GM20431 (cell line): ENCODE data around the gene MED22.

Experiments used
- in situ Hi-C: fragments of 300-500 bp; cut with MseI, MboI; formaldehyde crosslinking; loops from one replicate; pipeline ENCODE4 v1.15.0; 2020; ENCODE audit warnings: low sequenced_read_pairs; ENCODE audit not compliant: unreplicated experiment

The MED22 gene

DNA sequence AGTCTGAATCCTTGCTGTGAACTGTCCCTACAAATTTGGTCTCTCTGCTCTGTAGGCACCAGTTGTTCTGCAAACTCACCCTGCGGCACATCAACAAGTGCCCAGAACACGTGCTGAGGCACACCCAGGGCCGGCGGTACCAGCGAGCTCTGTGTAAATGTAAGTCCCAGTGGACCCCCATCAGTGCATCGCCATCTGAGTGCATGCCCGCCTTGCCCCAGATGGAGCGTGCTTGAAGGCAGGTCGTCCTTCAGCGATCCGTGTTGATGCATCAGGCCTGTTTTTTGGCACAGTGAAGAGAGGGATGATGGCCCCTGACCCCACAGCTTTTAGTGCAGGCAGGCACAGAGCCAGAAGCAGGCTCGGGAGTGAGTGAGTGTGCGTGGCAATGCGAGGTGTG lies 9.7 kb upstream of the MED22 start:
- in situ Hi-C loops: no loop called here

DNA sequence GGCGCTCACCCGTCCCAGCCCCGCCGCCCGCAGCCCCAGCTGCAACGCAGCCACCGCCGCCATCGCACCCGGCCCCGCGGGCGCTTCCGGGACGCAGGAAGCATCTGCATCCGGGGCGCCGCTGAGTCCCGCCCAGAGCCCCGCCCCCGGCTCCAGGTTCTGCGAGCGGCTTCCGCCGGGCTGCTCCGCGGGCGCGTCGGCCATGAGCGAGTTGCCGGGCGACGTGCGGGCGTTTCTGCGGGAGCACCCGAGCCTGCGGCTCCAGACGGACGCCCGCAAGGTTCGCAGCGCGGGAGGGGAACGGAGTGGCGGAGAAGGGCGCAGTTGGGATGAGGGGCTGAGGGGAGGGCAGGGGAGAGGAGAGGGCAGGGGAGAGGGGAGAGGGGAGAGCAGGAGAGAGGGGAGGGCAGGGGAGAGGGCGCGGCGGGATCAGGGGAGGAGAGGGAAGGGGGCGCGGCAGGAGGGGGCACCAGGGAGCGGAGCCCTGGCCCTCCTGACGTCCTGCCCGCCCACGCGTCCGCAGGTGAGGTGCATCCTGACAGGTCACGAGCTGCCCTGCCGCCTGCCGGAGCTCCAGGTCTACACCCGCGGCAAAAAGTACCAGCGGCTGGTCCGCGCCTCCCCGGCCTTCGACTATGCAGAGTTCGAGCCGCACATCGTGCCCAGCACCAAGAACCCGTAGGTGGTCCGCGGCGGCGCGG lies 8.6 kb upstream of the MED22 start, which contains the start of the genes SURF1 and SURF2:
SURF1 (minus strand) TSS at position 97 of the 701 bp plus-strand sequence; CDS start at position 63, 34 bp downstream.
SURF2 (plus strand) TSS at position 160 of the 701 bp plus-strand sequence; CDS start at position 203, 43 bp downstream.
- in situ Hi-C loops: no loop called here

DNA sequence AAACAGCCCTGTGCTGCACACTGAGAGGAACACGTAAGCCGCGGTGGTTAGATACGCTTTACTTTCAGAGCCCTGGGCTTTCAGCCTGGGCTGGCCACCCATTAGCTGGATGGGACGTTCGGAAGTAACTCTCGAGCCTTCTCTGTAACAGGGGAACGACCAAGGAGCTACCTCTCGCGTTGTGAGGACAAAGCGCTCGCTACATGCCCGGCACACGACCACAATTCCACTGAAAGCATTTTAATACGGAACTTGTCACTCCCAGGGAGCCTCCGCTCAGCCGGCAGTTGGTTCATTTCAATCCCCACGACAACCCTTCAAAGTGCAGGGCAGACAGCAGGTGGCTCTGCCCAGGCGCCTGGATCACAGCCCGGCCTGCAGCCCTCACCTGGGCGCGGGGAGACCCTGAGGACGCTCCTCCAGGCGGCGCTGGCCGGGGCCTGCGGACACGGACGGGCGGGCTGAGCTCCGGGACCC lies 8.0 kb upstream of the MED22 start:
- in situ Hi-C loops: no loop called here

DNA sequence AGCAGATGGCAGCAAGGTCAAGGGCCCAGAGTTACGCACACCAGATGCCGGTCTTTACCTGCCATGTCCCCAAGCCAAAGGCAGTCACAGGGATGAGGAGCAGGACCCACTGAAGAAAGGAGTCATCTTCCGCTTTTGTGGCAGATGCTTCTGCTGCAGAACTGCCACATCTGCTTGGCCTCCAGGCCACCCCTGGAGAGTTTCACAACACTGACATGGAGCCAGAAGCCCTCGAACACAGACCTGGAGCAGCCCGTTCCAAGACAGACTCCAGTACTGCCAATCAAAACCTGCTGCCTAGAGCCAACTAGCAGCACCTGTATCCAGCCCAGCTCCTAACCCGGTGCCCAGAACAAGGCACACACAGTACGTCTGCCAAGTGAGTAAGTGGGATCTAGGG lies 6.8 kb upstream of the MED22 start:
- in situ Hi-C loops: no loop called here

DNA sequence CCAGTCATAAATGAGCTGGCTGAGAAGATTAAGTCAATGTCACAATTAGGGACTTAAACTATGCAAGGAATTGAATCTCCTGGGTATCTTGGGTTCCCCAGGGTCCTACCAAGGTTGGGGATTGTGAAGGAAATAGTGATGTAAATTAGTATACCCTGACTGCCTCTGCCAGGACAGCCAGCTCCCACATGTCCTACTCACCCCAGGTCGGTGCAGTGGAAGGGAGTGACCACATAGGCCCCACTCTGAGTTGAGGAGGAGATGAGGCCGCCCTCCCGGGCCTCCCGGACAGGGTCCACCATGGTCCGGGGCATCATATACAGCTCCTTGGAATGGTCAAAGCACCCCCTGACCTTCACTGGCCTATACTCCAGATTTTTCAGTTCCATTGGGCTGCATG lies 5.6 kb upstream of the MED22 start:
- in situ Hi-C loops: no loop called here

DNA sequence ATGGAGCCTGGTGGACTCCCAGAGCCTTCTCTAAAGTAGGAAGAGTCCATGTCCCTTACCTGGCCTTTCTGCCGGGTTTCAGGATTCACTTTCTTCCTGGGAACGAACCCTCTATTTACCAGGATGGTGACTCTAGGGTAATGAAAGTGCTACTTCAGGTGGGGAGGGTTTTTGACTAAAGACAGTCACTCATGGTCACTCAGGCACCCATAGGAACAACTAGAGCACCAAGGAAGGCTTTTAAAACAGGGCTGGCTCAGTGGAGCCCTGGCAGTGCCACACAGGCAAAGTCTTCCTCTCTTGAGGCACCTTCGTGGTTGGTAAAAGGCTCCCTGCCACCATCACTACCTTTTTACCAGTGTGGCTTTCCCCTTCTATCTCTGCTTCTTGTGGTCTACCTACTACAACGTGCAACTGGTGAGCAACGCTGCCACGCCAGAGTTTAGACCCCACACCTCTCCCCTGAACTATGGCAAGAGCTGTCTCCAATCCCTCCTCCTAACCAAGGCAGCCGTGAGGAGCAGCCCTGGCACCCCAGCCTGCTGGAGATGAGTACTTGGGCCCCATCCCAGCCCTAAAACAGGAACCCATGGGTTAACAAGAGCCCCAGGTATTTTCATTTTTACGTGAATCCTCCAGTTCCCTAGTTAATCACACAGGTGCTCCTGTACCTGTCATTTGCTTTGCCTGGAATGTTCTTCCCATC lies 4.9 kb upstream of the MED22 start:
- in situ Hi-C loops: no loop called here

DNA sequence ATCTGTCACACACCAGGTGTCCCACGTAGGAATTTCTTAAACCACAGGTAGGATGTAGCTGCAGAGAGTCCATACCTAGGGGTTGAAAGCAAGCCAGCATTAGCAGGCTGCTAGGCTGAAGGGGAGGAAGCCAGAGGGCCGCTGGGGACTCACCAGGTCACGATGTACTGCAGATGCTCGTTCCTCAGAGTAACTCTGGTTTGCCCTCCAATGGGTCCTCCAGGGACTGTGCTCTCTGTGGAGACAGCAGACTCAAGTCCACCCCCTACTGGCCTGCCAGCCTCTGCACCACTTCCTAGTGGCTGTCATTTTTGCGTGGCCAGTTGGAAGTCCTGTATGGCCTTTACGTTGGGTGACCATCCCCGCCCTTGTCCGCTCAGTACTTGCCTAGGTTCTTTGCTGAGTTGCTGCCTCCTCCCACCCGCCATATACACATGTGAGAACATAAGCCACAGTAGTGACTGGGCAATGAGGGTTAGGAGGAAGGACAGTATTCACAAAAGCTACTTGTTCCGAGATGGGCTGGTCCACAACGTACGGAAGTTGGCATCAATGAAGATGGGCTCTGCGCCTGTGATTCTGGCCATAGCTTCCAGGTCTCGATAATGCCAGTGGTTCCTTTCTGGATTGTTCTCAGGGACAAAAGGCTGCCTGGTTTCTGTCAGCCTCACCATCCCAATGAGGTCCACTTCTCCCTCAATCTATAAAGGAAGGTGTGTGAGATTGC lies 4.1 kb upstream of the MED22 start:
- in situ Hi-C loops: no loop called here

DNA sequence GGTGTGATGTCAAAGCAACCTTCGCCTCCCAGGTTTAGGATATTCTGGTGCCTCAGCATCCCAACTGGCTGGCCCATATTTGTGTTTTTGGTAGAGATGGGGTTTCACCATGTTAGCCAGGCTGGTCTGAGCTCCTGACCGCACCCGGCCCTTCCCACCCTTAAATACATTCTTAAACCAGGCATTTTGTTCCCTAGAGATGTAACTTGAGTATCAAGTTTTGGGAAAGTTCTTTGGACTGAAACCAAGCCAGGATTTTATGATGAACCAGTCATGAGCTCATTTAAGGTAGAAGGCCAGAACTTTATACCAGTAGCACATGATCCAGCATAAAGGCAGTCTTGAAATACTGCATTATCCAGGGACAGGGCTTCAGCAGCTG lies 3.6 kb upstream of the MED22 start:
- in situ Hi-C loops: no loop called here

DNA sequence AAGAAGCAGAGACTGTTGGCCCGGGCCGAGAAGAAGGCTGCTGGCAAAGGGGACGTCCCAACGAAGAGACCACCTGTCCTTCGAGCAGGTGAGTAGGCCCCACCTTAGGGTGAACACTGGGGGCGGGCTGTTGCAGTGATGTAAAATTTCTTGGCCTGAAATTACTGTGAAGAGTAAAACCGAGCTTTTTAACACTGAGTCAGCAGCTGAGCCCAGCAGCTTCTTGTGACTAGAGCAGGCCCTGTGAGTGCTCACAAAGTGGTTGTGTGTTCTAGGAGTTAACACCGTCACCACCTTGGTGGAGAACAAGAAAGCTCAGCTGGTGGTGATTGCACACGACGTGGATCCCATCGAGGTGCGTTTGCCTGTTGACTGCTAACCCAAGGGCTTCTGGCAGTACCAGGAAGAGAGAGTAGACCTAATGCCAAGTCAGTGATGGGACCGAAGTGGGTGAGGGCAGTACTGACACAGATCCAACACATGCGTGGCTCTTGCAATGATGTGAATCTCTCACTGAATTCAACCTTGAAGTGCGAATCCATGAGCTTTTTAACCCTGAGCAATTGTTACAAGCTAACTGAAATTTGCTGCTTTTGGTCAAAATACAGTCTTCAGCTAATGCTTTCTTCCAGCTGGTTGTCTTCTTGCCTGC lies 2.2 kb upstream of the MED22 start:
- in situ Hi-C loops: no loop called here

DNA sequence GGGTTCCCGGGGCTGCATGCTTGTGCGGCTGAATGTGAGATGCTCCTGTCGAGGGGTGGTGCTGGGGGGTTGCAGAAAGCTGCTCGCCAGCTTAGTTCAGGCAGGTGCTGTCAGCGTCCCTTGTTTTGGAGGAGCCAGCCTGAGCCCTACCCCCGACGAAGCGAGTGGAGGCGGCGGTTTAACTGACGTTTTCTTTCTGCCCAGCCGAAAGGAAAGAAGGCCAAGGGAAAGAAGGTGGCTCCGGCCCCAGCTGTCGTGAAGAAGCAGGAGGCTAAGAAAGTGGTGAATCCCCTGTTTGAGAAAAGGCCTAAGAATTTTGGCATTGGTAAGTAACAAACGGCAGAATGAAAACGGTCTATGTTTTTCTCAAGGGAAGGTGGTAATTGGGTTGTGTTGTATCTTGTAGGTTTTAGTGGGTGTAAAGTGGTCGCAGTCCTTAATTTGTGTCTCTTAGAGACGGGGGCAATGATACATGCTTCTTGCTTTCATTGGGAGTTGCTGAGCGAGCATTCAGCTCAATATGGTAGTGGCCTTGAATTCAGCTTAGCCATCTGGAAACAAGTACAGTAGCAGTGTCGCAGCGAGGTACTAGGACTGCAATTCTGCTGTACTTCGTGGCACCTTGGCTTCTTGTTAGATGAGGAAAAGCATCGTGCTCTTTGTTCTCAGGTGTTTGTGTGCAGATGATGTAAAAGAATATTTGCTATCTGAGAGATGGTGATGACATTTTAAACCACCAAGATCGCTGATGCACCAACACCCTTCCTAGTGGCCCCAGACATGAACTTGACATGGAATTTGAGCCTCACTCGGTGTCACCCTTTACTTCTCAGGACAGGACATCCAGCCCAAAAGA lies 1.0 kb upstream of the MED22 start:
- in situ Hi-C loops: no loop called here

DNA sequence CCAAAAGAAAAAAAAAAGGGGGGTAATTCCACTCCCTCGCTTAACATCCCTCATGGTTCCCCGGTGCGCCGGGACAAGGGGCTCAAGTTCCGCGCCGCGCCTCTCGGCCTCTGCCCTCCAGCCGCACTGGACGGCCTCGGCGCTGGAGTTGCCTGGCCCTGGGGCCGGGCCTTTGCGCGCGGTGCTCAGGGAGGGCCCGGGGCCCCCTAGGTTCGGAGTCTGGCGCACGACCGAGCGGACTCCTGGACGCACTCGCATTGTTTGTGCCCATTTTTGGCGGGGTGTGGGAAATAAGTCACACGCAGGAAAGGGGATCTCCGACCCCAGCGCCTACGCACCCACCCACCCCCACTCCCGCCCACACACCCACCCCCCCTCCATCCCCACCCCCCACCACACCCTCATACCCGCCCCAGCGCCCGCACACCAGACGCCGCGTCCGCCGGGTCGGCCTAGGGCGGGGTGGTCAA lies 381 bp downstream of the MED22 start:
- in situ Hi-C loops: no loop called here

DNA sequence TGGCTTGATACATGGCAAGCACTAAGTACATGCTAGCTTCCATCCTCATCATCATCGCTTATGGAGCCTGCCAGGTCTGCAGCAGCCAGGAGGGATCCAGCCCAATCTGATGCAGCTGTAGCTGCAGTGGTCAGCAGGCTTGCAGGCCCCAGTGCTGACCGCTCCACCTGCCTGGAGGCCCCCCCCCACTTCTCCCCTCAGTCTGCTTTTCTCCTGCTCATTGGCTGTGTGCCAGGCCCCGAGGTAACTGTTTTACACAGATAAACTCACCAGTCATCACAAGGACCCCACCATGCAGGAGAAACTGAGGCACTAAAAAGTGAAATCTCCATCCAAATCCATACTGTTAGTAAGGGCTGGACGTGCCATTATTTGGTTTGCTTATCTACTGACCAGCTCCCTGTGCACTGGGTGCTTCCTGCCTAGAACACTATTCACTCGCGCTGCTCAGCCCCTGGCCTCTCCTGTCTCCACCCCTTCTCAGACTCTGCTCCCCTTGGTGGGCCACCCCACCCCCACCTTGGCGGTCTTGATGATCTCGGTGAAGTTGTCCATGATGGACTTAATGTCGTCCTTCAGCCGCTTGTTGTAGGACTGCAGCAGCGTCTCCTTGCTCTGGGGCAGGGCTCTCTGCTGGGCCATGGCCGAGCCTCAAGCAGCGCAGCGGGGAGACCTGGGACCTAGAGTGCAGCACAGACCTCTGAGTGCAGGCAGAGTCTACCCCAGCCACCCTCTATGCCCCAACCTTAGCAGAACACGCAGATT lies 1.7 kb downstream of the MED22 start:
- in situ Hi-C loops: no loop called here

DNA sequence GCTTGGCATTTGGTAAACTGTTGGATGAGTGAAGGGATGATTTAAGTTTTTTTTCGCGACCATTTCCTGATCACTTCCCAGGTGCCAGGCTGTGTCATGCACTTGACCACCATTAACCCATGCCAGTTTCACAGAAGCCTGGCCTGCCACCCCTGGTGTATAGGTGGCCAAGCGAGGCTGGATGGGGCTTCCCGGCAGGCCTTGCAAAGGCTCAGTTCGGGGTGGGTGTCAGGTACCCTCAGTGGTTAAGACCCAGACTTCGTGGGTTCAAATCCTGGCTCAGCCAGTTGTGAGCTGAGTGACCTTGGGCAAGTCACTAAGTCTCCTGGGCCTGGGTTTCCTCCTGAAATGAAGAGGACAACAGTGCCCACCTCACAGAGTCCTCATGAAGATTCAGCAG lies 2.3 kb downstream of the MED22 start:
- in situ Hi-C loops: no loop called here

DNA sequence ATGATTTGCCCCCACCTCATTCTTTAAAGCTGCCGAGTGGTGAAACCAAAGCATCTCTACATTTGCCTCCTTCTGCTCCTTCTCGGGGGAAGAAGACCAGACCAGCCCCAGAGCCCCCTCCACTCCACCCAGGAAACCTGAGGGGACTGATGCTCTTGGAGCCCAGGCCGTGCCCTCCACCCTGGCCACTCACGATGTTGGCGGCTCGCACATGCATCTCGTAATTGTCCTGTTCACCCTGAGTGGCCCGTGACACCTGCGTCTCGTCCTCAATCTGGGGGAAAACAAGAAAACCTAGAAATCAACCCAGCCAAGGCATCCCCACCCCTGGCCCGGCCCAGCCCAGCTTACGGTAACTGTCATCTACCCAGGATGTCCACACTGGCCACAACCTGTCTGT lies 3.0 kb downstream of the MED22 start:
- in situ Hi-C loops: no loop called here

DNA sequence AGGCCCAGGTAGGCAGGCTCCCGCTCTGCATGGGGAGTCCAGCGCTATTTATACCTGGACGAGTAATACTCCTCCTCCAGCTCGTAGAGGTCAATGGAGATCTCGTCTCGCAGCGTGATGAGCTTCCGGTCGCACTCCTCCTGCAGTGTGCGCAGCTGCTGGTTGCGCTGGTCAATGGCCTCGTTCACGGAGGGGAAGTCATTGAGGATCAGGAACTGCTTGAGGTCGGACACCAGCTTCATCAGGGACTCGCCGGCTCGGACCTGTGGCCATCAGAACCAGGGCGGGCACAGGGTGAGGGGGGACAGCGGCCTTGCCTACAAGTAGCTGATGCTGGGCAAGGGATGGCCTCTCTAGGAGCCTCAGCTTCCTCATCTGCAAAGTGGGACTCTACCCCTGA lies 3.9 kb downstream of the MED22 start:
- in situ Hi-C loops: no loop called here

DNA sequence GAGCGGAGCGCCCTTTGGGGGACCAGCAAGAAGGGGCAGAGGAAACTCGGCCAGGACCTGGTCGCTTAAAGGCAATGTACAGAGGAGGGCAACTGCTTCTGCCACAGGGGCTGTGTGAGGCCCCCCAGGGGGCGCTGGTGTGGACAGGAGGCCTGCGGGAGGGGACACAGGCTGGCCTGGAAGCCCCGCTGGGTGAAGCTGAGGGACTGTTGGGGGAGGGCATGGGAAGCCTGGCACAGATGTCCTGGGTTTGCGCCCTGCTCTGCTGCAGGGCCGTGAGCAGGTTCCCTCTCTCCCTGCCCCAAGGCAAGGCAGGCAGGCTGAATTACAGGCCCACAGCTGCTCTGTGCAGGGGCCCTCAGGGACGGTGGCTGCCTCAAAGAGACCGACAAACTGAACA lies 5.4 kb downstream of the MED22 start:
- in situ Hi-C loops: no loop called here

DNA sequence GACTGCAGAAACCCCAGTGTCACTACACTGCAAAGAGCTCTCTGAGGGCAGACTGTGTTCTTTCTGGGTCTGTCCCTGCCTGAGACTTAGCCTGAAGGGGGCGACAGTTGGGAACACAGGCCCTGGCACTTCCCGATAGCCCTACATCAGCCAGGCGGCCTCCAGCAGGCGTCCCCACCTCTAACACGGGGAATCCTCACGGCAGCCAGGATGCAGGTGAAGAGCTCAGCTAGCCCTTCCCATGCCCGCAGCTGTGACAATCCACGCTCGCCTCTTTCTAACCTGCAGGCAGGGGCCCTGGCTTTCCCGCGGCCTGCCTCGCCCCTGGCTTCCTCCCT lies 5.9 kb downstream of the MED22 start:
- in situ Hi-C loops: no loop called here

DNA sequence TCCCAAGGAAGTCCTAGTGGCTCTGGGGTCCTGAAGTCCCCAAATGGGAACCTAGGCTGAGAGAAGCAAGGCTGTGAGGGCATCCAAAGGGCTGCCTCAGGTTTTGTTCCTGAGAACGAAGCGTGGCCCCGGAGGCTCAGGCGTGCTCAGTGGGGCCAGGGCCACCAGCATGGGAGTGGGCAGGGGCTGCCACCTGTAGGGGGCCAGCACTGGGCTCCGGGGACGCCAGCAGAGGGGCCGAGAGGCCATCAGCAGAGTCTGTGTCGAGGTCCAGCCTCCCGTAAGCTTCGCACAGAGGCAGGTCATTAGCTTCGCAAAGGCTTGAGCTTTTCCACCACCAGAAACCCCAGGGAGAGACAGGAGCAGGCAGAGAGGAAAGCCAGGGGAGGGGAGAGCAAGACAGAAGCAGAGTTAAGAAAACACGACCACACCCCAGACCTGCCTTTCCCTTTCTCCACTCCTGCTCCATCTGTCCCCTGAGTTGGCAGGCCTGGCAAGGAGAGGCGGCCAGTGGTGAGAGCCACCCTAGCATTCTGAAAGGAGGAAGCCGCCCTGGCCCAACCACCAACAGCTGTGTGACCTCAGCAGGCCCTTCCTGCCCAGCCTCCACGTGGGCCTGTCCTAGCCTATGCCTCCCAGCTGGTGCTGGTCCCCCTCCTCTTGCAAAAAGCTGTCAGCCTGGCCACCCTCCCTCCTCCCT lies 6.4 kb downstream of the MED22 start:
- in situ Hi-C loops: no loop called here
